ENCODE data around the gene ZDHHC11B. TPM values are rescaled to one million over a fixed set of nuclear protein-coding genes. Genes with fewer than 3 reads are reported as not detected.

The ZDHHC11B gene
- polyA plus RNA-seq, 1 experiment: 0.05 TPM

DNA sequence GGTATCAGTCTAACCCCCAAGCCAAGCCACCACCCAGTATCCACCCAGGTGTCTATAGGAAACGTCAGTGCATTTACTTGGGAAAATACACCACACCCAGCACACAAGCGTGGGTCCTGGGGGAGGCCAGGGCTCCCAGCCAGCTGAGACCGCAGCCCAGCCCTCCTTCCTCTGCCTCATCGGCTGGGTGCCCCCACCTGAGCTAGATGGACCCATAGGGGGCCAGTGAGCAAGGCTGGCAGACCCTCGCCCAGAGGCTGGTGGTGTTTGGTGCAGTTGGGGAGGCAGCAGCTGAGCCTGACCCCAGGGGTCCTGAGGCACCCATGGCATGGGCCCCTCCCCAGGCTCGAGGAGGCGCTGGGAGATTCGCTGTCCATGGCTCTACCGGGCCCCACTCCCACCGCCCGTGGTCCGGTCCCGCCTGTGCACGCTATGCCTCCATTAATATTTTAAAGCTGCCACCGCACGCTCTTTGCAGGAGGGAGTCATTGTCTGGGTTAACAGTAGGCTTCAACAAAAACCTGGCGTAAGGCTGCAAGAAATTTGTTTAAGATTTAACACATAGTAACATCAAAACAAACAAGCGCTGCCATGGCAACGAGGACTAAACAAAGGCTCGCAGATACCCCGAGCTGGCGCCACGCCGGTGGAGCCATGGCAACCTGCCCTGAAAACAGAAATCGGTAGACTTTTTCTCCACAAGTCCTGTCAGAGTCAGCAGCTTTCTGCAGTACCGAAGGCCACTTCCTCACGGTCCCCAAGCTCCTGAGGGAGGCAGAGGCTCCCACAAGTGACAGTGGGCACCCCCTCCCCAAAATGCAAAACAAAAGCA is 112.0 kb downstream of the ZDHHC11B start:
- ChIA-PET CTCF (interaction anchor here (0.9 to 6.7 kb wide), 5 partner anchors 18 to 356 kb away, joined by 3 to 102 read pairs (median 8); partner anchors contain the start of genes BRD9 and TRIP13), POLR2A (no interaction called here)
- Histone ChIP-seq H3K36me3 (ENCODE audit: control insufficient read depth, insufficient read depth, low read length) (no peaks in the 10 kb centered on the region), H3K27me3 (ENCODE audit: control insufficient read depth, insufficient read depth, low read length) (peaks cover 4% of the 10 kb centered on the region; the same call in 1 of the 2 replicates), H3K4me3 (ENCODE audit: low read depth, low read length) (no peak overlapping the region)
- peak; percentile 28 for DNase-seq (ENCODE audit: low read depth)
- TF ChIP-seq, protein P1, sequence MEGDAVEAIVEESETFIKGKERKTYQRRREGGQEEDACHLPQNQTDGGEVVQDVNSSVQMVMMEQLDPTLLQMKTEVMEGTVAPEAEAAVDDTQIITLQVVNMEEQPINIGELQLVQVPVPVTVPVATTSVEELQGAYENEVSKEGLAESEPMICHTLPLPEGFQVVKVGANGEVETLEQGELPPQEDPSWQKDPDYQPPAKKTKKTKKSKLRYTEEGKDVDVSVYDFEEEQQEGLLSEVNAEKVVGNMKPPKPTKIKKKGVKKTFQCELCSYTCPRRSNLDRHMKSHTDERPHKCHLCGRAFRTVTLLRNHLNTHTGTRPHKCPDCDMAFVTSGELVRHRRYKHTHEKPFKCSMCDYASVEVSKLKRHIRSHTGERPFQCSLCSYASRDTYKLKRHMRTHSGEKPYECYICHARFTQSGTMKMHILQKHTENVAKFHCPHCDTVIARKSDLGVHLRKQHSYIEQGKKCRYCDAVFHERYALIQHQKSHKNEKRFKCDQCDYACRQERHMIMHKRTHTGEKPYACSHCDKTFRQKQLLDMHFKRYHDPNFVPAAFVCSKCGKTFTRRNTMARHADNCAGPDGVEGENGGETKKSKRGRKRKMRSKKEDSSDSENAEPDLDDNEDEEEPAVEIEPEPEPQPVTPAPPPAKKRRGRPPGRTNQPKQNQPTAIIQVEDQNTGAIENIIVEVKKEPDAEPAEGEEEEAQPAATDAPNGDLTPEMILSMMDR (IDR thresholded peaks at IDR 0.05; ENCODE audit: insufficient read depth, low read depth, low read length): no peak

DNA sequence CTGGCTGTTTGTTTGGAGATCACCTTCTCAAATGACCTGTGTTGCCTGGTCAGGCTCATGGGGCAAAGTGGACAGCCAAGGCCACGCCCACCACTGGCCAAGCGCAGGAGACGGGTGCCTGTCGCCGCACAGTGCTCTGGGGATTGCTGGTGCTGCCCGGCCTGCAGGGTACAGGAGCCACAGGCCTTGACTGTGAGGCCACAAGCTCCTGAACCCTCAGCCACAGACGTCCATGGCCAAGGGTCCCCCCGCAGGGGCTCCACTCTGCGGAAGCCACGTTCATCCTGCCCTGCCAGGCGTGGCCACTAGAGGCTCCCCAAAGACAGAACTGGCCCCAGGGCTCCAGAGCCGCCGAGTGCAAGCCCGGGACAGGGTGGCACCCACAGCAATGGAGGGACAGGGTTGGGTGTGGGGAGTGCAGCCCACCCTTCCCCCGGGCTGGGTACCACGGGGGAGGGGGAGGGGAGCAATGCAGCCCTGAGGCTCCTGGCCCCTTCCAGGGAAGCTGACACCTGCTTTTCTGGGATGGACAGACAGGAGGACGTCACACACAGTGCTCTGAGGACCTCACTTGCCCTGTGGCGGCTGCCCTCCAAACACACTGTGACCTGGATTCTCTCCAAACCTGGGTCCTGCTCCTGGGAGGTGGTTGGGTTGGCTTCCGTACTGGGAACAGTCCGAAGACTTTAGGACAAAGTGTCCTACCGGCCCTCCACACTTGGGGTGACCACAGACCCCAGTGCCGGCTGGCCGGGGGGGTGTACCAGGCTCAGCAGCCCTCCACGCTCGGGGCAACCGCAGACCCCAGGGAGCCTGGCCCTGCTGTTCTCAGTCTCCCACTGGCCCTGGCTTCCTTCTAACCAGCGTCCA is 112.8 kb downstream of the ZDHHC11B start:
- no peak for DNase-seq (ENCODE audit: low read depth)
- H3K27me3 ChIP-seq (ENCODE audit: control insufficient read depth, insufficient read depth, low read length): peaks cover 4% of the 10 kb centered on the region; the same call in 1 of the 2 replicates
- TF ChIP-seq, protein P1 (IDR thresholded peaks at IDR 0.05; ENCODE audit: insufficient read depth, low read depth, low read length): peak; percentile 97
- ChIA-PET CTCF (interaction anchor here (0.9 to 6.7 kb wide), 6 partner anchors 17 to 355 kb away, joined by 3 to 102 read pairs (median 9); partner anchors contain the start of genes BRD9 and TRIP13), POLR2A (no interaction called here)
- no peaks in the 10 kb centered on the region for H3K36me3 ChIP-seq (ENCODE audit: control insufficient read depth, insufficient read depth, low read length)
- H3K4me3 ChIP-seq (ENCODE audit: low read depth, low read length): no peak overlapping the region

GRCh38 chr5:670396-671270 is 113.9 kb downstream of the ZDHHC11B start:
- H3K36me3 ChIP-seq (ENCODE audit: control insufficient read depth, insufficient read depth, low read length): no peaks in the 10 kb centered on the region; the same call in 1 of the 2 replicates
- CTCF ChIA-PET: interaction anchor here (0.7 to 6.7 kb wide), 6 partner anchors 16 to 233 kb away, joined by 5 to 102 read pairs (median 8); partner anchors contain the start of genes BRD9 and TRIP13

GRCh38 chr5:669842-670395 is 114.6 kb downstream of the ZDHHC11B start:
- Histone ChIP-seq H3K36me3 (ENCODE audit: control insufficient read depth, insufficient read depth, low read length) (no peaks in the 10 kb centered on the region; the same call in 1 of the 2 replicates), H3K27me3 (ENCODE audit: control insufficient read depth, insufficient read depth, low read length) (peaks cover 2% of the 10 kb centered on the region; the same call in 1 of the 2 replicates), H3K4me3 (ENCODE audit: low read depth, low read length) (no peak overlapping the region)
- DNase-seq (ENCODE audit: low read depth): no peak
- TF ChIP-seq, protein P1 (IDR thresholded peaks at IDR 0.05; ENCODE audit: insufficient read depth, low read depth, low read length): no peak
- POLR2A ChIA-PET: no interaction called here
- CTCF ChIA-PET: interaction anchor here (1.2 to 6.7 kb wide), 5 partner anchors 15 to 234 kb away, joined by 6 to 102 read pairs (median 10); partner anchors contain the start of genes BRD9 and TRIP13

More at GRCh38 chr5:670396-671270, 113.9 kb downstream of the ZDHHC11B start:
- peaks cover 2% of the 10 kb centered on the region; the same call in 1 of the 2 replicates for H3K27me3 ChIP-seq (ENCODE audit: control insufficient read depth, insufficient read depth, low read length)
- H3K4me3 ChIP-seq (ENCODE audit: low read depth, low read length): no peak overlapping the region
- POLR2A ChIA-PET: no interaction called here
- no peak for DNase-seq (ENCODE audit: low read depth)
- TF ChIP-seq, protein P1 (IDR thresholded peaks at IDR 0.05; ENCODE audit: insufficient read depth, low read depth, low read length): no peak

Data from BJ (cell line).